Osteoblast (primary cell): Measurements from ENCODE around the gene CIP2A. TPM values are rescaled to one million over a fixed set of nuclear protein-coding genes. Genes with fewer than 3 reads are reported as not detected.

ENCODE experiments used
- DNase-seq: peaks from one replicate; pipeline ENCODE4 v3.0.0; 2011; ENCODE audit warnings: low spot score, mixed read lengths; ENCODE audit not compliant: insufficient read length; ENCODE audit errors: missing footprints
- H2AFZ ChIP-seq: 2 replicates; pipeline ENCODE4 v1.6.0; 2011; ENCODE audit warnings: mild to moderate bottlenecking, low read length
- H3K27ac ChIP-seq: 2 replicates; pipeline ENCODE4 v1.5.1; 2011; ENCODE audit warnings: mild to moderate bottlenecking, low read depth, low read length, moderate library complexity
- H3K27me3 ChIP-seq: 2 replicates; pipeline ENCODE4 v1.6.0; 2012; ENCODE audit warnings: mild to moderate bottlenecking, control low read depth, inconsistent platforms, low read length, moderate library complexity; ENCODE audit not compliant: insufficient read depth
- H3K36me3 ChIP-seq: 2 replicates; pipeline ENCODE4 v1.5.1; 2011; ENCODE audit warnings: mild to moderate bottlenecking, low read length, control low read depth, moderate library complexity; ENCODE audit not compliant: insufficient read depth
- H3K4me1 ChIP-seq: 2 replicates; pipeline ENCODE4 v1.5.1; 2011; ENCODE audit warnings: mild to moderate bottlenecking, low read length, control low read depth, moderate library complexity; ENCODE audit not compliant: insufficient read depth
- H3K4me2 ChIP-seq: 2 replicates; pipeline ENCODE4 v1.6.0; 2011; ENCODE audit warnings: mild to moderate bottlenecking, low read length; ENCODE audit not compliant: insufficient read depth
- H3K4me3 ChIP-seq: fragments of 200-600 bp; sonication (generic); 3 replicates; pipeline ENCODE4 v1.5.1; 2012; ENCODE audit warnings: mild to moderate bottlenecking, low read length, inconsistent platforms; ENCODE audit not compliant: insufficient read depth
- H3K79me2 ChIP-seq: 2 replicates; pipeline ENCODE4 v1.6.0; 2012; ENCODE audit warnings: mild to moderate bottlenecking, low read length, control low read depth, inconsistent platforms; ENCODE audit not compliant: insufficient read depth
- H3K9me3 ChIP-seq: 2 replicates; pipeline ENCODE4 v1.5.1; 2011; ENCODE audit warnings: low read depth, low read length, control low read depth
- H4K20me1 ChIP-seq: 2 replicates; pipeline ENCODE4 v1.6.0; 2012; ENCODE audit warnings: mild to moderate bottlenecking, low read length, control low read depth; ENCODE audit not compliant: insufficient read depth
- total RNA-seq: library from RNA; depleted of rRNA; stranded (reverse); fragments of >200 nt; gene quantifications from 2 replicates; pipeline ENCODE4 v1.2.3, GENCODE V29; 2012
- TF ChIP-seq, protein P1 (sequence below): IDR thresholded peaks from 2 replicates; pipeline ENCODE4 v1.5.1; 2011; ENCODE audit warnings: mild to moderate bottlenecking, low read depth, low read length, moderate library complexity; ENCODE audit errors: extremely low read depth

The CIP2A gene
- total RNA-seq, 1 donor = 6.9 TPM

DNA sequence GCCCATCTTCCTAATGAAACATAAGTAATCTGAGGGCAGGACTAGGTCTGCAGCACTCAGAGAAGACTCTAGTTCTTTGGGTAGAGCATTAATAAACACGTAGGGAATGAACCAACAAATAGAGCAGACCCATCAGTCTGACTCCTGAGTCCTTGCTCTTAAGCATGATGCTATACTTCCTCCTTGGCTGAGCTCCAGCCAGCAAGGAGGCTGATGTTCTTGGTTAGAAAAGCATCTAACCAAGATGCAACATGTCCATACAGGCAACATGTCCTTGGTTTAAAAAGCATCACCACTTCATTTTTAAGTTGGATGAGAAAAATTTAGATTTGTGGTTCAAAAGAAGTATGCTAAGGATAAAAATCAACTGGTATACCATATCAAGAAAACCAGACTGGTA, 70.3 kb downstream of the CIP2A start:
- H3K79me2 ChIP-seq = no peaks in the 10 kb centered on the region
- no peaks in the 10 kb centered on the region for H3K36me3 ChIP-seq
- H3K4me3 ChIP-seq = no peak overlapping the region
- H4K20me1 ChIP-seq = no peaks in the 10 kb centered on the region
- no peak overlapping the region for H2AFZ ChIP-seq
- H3K4me2 ChIP-seq = no peak overlapping the region
- no peaks in the 10 kb centered on the region for H3K27me3 ChIP-seq
- H3K9me3 ChIP-seq = no peaks in the 10 kb centered on the region
- H3K4me1 ChIP-seq = no peaks in the 10 kb centered on the region
- peak; percentile 1 for DNase-seq
- H3K27ac ChIP-seq = no peak overlapping the region
- TF ChIP-seq, protein P1, sequence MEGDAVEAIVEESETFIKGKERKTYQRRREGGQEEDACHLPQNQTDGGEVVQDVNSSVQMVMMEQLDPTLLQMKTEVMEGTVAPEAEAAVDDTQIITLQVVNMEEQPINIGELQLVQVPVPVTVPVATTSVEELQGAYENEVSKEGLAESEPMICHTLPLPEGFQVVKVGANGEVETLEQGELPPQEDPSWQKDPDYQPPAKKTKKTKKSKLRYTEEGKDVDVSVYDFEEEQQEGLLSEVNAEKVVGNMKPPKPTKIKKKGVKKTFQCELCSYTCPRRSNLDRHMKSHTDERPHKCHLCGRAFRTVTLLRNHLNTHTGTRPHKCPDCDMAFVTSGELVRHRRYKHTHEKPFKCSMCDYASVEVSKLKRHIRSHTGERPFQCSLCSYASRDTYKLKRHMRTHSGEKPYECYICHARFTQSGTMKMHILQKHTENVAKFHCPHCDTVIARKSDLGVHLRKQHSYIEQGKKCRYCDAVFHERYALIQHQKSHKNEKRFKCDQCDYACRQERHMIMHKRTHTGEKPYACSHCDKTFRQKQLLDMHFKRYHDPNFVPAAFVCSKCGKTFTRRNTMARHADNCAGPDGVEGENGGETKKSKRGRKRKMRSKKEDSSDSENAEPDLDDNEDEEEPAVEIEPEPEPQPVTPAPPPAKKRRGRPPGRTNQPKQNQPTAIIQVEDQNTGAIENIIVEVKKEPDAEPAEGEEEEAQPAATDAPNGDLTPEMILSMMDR = no peak

DNA sequence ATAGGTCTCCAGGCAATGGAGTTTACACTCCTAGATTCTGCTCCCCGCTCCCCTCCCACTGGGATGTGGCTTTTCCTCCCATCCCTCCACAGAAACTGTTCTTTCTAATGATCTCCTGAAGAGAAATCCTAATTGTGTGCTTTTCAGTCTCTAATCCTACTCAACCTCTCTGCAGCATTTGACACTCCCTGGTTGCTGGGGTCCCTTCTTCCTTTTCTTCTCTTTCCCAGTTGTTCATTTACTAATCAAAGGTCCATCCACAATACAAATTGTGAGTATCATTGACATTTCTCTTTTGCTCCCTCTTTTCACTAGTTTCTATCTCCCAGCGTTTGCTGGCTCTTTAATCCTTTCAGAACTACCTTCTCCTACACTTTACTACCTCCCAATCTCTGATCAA, 72.4 kb downstream of the CIP2A start:
- Histone ChIP-seq H4K20me1 (no peaks in the 10 kb centered on the region), H3K4me2 (no peak overlapping the region), H2AFZ (no peak overlapping the region), H3K9me3 (no peaks in the 10 kb centered on the region), H3K79me2 (no peaks in the 10 kb centered on the region), H3K27ac (no peak overlapping the region), H3K4me1 (no peaks in the 10 kb centered on the region), H3K27me3 (no peaks in the 10 kb centered on the region), H3K36me3 (no peaks in the 10 kb centered on the region), H3K4me3 (no peak overlapping the region)
- TF ChIP-seq, protein P1 = no peak
- no peak for DNase-seq

DNA sequence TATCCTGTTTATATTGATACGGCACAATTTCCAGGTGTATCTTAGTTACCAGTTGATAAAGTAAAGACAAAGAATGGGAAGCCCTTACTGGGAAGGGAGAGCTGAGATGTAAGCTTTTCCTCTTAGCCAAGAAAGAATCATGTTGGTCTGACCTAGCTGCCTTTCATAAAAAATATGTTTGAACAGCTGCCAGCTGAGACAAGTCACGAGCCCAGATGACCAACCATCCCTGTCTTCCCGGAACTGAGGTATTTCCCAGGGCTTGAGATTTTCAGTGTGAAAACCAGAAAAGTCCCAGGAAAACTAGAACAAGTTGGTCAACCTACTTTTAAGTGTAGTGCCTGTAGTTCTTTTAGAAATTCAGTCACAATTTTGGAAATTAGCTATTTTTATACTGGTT, 75.3 kb downstream of the CIP2A start:
- Histone ChIP-seq H3K4me1 (no peaks in the 10 kb centered on the region), H3K79me2 (no peaks in the 10 kb centered on the region), H3K36me3 (no peaks in the 10 kb centered on the region), H2AFZ (no peak overlapping the region), H4K20me1 (no peaks in the 10 kb centered on the region), H3K27me3 (no peaks in the 10 kb centered on the region), H3K27ac (no peak overlapping the region), H3K4me3 (no peak overlapping the region), H3K4me2 (no peak overlapping the region), H3K9me3 (no peaks in the 10 kb centered on the region)
- TF ChIP-seq, protein P1 = no peak
- no peak for DNase-seq

DNA sequence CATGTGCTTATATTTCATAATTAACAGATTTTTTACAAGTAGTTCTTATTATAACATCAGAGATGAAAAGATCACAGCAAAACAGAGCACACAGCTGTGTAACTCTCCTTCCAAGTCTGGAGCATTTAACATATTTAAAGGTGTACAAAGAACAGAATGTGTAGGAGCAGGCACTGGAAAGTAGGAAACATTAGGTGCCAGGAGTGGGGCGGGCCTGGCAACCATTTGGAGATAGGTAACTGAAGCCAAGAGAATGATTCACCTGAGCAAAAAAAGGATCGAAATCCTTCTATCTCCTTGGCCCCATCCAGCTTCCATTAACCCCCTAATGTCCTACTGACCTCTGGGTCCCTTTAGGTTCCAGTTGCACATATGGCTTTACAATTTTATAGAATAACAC, 76.6 kb downstream of the CIP2A start:
- no peak overlapping the region for H2AFZ ChIP-seq
- H3K27me3 ChIP-seq = no peaks in the 10 kb centered on the region
- no peak overlapping the region for H3K4me3 ChIP-seq
- no peaks in the 10 kb centered on the region for H3K9me3 ChIP-seq
- TF ChIP-seq, protein P1 = no peak
- no peak for DNase-seq
- H3K36me3 ChIP-seq = no peaks in the 10 kb centered on the region
- no peaks in the 10 kb centered on the region for H3K4me1 ChIP-seq
- no peaks in the 10 kb centered on the region for H3K79me2 ChIP-seq
- H4K20me1 ChIP-seq = no peaks in the 10 kb centered on the region
- no peak overlapping the region for H3K27ac ChIP-seq
- H3K4me2 ChIP-seq = no peak overlapping the region
